Left lung (tissue), 10 donors: ENCODE results near the gene STOX2. TPM values are rescaled to one million over a fixed set of nuclear protein-coding genes. Genes with fewer than 3 reads are reported as not detected.

Experiments used
- ATAC-seq: fragments of 200-7000 bp; cut with Tn5 transposase; one replicate; pipeline ENCODE4 v1.9.1; 2020; ENCODE audit warnings: moderate library complexity
- DNase-seq, 4 donors: peaks; one replicate each; pipeline ENCODE4 v3.0.0-alpha.2; 2013 to 2020
- H3K27ac ChIP-seq, 2 donors: fragments of 200-600 bp; sonication (generic) in 1 of 2; one replicate each; pipeline versions ENCODE4 v1.5.0 to v1.8.0; 2020 to 2021
- H3K27me3 ChIP-seq, 2 donors: fragments of 200-600 bp; sonication (generic) in 1 of 2; one replicate each; pipeline versions ENCODE4 v1.5.0 to v1.8.0; 2020 to 2021
- H3K36me3 ChIP-seq, 2 donors: fragments of 200-600 bp; sonication (generic) in 1 of 2; one replicate each; pipeline versions ENCODE4 v1.5.0 to v1.8.0; 2020 to 2021
- H3K4me1 ChIP-seq, 2 donors: fragments of 200-600 bp; one replicate each; pipeline ENCODE4 v1.8.0; 2021
- H3K4me3 ChIP-seq, 2 donors: fragments of 200-600 bp; sonication (generic) in 1 of 2; one replicate each; pipeline versions ENCODE4 v1.5.0 to v1.8.0; 2020 to 2021; ENCODE audit warnings: mild to moderate bottlenecking in 1 of 2
- H3K9me3 ChIP-seq, 2 donors: fragments of 200-600 bp; sonication (generic) in 1 of 2; one replicate each; pipeline versions ENCODE4 v1.5.0 to v1.8.0; 2020 to 2021
- intact Hi-C, 2 donors: fragments of 100-400 bp; cut with DNase I; formaldehyde crosslinking; loops; one replicate each; pipeline versions ENCODE4 v1.11.2 to v1.14.2; 2022
- polyA plus RNA-seq, 6 donors: library from polyadenylated mRNA; unstranded; fragments of 120-200 nt; gene quantifications; one replicate each; pipeline ENCODE4 v1.2.1, GENCODE V29; 2013; ENCODE audit not compliant: insufficient read length in 6 of 6
- total RNA-seq, 2 donors: library from RNA; stranded (reverse); fragmentation: NEBNext Ultra II Directional; extraction: Animal tissue kit (Norgen Biotek cat#: 25700); gene quantifications; one replicate each; pipeline ENCODE4 v1.2.1, GENCODE V29; 2021
- TF ChIP-seq, protein P1 (sequence below), 2 donors: fragments of 200-600 bp; sonication (generic) in 1 of 2; IDR thresholded peaks; one replicate each; pipeline versions ENCODE4 v1.5.0 to v1.8.0; 2021; ENCODE audit warnings: antibody characterized with exemption in 2 of 2
- donor health status: DM: no; HTN: yes; CAD: no.
- donor health status: DM: no; HTN: no; CAD: no.

Gene STOX2
- total and polyA plus RNA-seq, 8 donors = 12.4 to 19.5 (median 16.4) TPM

DNA sequence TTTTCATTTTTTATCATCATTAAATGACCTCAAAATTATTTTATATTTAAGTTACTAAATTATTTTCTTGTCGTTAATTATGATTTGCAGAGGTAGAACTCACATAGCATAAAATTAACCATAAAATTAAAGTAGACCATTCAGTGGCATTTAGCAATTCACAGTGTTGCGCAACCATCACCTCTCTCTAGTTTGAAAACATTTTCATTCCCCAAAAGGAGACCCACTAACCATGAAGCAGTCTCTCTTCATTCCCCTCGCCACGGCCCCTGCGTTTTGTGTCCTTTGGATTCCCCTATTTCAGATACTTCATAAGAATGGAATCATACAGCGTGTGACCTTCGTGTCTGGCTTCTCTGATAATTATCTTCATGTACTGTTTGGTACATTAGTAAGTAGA lies 157.7 kb downstream of the STOX2 start:
- Histone ChIP-seq H3K4me3 (no peak overlapping the region), H3K9me3 (no peaks in the 10 kb centered on the region), H3K36me3 (no peaks in the 10 kb centered on the region), H3K27me3 (no peaks in the 10 kb centered on the region), H3K27ac (no peak overlapping the region), H3K4me1 (no peaks in the 10 kb centered on the region)
- intact Hi-C loops = no loop called here
- ATAC-seq (no peak), DNase-seq (no peak)
- TF ChIP-seq, protein P1, sequence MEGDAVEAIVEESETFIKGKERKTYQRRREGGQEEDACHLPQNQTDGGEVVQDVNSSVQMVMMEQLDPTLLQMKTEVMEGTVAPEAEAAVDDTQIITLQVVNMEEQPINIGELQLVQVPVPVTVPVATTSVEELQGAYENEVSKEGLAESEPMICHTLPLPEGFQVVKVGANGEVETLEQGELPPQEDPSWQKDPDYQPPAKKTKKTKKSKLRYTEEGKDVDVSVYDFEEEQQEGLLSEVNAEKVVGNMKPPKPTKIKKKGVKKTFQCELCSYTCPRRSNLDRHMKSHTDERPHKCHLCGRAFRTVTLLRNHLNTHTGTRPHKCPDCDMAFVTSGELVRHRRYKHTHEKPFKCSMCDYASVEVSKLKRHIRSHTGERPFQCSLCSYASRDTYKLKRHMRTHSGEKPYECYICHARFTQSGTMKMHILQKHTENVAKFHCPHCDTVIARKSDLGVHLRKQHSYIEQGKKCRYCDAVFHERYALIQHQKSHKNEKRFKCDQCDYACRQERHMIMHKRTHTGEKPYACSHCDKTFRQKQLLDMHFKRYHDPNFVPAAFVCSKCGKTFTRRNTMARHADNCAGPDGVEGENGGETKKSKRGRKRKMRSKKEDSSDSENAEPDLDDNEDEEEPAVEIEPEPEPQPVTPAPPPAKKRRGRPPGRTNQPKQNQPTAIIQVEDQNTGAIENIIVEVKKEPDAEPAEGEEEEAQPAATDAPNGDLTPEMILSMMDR (IDR thresholded peaks at IDR 0.05) = no peak

DNA sequence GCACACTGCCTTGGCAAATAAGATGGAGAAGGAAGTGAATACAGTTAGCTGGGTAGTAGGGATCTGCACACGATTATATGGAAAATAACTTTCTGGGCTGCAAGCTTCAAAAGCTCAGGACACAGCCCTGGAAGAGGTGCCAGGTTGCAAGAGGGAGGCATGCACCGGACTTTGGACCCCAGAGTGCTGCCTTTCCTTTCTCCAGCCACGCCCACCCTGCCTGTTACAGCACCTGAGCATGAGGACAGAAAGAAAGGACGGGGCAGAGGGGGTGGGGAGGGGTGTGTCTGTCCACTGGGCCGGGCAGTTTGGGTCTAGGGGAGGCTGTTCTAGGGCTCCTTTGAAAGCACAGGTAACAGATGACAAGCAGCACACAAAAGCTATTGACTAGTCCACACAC lies 159.8 kb downstream of the STOX2 start:
- Histone ChIP-seq H3K36me3 (no peaks in the 10 kb centered on the region), H3K4me1 (no peaks in the 10 kb centered on the region), H3K4me3 (no peak overlapping the region), H3K27me3 (no peaks in the 10 kb centered on the region), H3K27ac (no peak overlapping the region), H3K9me3 (no peaks in the 10 kb centered on the region)
- DNase-seq = no peak
- TF ChIP-seq, protein P1 (IDR thresholded peaks at IDR 0.05) = no peak
- intact Hi-C loops = no loop called here
- no peak for ATAC-seq

DNA sequence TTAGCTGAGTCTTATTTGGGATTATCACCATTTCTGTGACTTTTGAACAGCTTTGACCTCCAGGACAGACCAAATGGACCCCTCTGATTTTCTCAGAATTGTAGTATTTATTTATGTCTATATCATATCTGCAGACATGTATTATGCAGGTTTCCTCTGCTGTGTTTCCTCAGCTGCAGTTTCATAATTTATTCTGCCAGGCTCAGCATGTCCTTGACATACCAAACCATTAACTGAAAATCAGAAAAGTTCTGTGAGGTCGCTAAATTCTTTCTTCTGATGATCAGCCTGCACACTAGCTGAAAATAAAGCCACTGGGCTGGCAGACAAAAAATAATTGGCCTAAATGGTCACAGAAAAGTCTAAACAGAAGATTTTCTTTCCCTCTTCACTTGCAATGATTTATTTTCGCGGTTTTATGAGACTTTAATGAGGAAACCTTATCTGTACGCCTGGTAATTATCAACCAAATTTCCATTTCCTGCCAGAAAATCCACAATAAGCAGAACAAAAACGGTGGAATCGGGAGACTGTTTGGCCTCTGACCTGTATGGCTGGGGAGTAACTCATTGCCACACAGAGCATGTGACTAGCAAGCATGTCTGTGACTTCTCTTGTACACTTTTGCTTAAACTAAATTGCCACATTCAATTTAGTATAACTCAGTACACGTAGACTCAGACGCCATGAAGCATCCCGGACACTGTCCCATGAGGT lies 161.6 kb downstream of the STOX2 start:
- TF ChIP-seq, protein P1 (IDR thresholded peaks at IDR 0.05) = no peak
- Histone ChIP-seq H3K27me3 (no peaks in the 10 kb centered on the region), H3K4me1 (no peaks in the 10 kb centered on the region), H3K27ac (no peak overlapping the region), H3K4me3 (no peak overlapping the region), H3K36me3 (no peaks in the 10 kb centered on the region), H3K9me3 (peaks cover 0 to 6% of the 10 kb centered on the region in 2 donors)
- peak in 2 of 4 donors; percentile 76 to 85 for DNase-seq
- intact Hi-C loops = no loop called here
- ATAC-seq = peak; percentile 41

DNA sequence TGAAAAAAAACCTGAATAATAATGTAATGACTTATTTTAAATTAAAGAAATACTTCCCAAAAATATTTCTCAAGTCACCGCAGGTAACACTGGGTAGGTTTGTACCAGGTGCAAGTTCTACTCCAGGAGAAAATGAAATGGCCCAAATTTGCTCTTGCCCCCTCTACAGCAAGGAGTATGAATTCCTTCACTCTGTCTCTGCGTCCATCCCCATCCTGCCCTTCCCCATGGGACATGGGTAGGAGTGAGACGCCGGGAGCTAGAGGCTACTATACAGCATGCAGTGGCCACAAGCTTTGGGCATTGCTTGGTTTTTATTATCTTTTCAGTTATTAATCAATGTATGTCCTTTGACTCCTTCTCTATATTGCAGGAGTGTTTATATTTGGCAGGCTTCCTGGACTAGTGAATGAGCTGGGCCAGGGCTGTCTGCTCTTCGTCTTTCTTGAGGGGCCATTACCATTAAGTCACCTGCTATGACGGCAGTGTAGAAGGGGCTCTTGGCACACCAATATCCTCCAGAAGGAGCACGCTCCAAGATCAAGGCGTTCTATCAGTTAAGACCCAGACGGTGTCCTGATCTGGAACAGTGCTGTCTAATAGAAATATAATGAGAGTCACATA lies 162.9 kb downstream of the STOX2 start:
- DNase-seq = peak in 1 of 4 donors; percentile 10
- Histone ChIP-seq H3K27ac (no peak overlapping the region), H3K27me3 (no peaks in the 10 kb centered on the region), H3K4me3 (no peak overlapping the region), H3K4me1 (no peaks in the 10 kb centered on the region), H3K9me3 (peaks cover 0 to 18% of the 10 kb centered on the region in 2 donors), H3K36me3 (no peaks in the 10 kb centered on the region)
- no peak for ATAC-seq
- TF ChIP-seq, protein P1 (IDR thresholded peaks at IDR 0.05) = no peak
- intact Hi-C loops = no loop called here

Other genes starting within 250 kb of the STOX2 start
- 10 to 100 TPM; 15.4 to 17.7 TPM for gene RWDD4, start 246.1 kb upstream of the STOX2 start, total RNA-seq
- 10 to 100 TPM; 28.3 to 35.5 (median 30.6) TPM for gene RWDD4, start 246.1 kb upstream of the STOX2 start, polyA plus RNA-seq
- gene TRAPPC11, start 246.0 kb upstream of the STOX2 start, total RNA-seq = 10 to 100 TPM; 29.5 to 36.4 TPM
- gene TRAPPC11, start 246.0 kb upstream of the STOX2 start, polyA plus RNA-seq = 10 to 100 TPM; 48.1 to 55.2 (median 50.0) TPM